IPS-18c (cell line): Measurements from ENCODE around the gene SARNP.

Source experiments
- H3K4me3 ChIP-seq: 2 replicates; pipeline ENCODE4 v1.7.0; 2013; ENCODE audit warnings: low read depth, mild to moderate bottlenecking, low read length, moderate library complexity; ENCODE audit not compliant: insufficient read depth
- H3K9me3 ChIP-seq: one replicate; pipeline ENCODE4 v1.6.1; 2013; ENCODE audit warnings: mild to moderate bottlenecking, low read length, moderate library complexity; ENCODE audit not compliant: control insufficient read depth, insufficient read depth

SARNP gene

DNA sequence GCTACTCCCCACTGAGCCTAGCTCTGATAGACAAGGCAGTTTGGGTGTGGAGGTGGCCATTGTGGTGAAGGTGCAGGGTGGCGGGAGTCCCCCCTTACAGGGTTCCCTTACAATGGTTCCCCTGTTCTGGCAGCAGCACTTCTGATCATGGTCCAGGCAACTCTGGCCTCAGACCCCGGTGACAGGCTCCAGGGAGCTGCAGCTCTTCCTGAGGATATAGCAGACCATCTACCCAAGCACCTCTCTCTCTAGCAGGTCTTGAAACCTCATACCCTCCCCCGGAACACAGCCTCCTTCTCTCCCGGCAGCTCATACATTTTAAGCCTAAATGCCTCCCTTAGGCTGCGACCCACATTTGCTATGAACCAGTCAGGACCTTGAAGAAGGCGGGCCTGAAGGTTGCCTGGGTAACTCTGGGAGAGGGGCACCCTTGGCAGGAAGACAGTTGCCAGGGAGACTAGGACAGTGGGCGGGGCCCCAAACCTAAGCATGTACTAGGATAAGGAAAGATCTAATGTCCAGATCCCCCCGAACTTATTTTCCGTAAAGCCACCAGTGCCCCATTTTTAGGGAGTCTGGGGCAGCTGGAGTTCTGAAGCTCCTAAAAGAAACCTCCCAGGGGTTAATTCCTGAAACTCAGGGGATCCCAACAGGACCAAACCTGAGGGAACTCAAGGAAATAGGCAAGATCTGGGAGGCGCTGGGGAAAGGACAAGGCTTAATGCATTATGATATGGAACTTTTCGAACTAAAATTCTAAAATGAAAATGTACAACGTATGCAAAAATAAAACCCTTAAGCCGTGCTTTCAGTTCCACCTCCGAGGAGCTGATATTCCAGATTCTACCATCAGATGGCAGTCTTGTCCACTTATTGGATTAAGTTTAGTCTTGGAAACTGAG, 79.2 kb downstream of the SARNP start:
- Histone ChIP-seq H3K9me3 (no peaks in the 10 kb centered on the region), H3K4me3 (peak overlapping the region; percentile 61)

DNA sequence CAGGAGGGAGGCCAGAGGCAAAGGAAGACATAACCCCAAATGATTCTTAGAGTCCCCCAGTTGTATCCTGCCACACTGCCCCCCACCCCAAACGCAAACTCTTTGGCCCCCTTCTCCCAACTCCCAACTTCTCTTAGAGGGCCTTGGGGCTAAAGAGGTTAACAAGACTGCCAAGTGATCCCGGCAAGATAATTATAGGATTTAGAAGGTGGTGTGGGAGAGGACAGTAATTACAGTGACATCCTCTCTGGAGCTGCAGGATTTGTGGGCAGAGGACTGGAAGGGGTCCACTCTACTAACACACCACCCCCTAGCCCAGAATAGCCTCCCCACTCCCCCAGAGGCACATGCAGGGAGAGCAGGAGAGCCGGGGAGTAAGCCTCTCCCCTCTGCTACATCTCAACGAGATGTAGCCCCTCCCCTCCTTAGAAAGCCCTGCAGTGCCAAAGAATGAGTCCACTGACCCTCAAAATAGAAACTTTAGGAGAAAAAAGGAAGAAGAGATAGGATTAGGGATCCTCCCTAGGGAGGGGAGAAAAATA, 79.9 kb downstream of the SARNP start:
- H3K4me3 ChIP-seq, result peak overlapping the region; percentile 61
- H3K9me3 ChIP-seq, result no peaks in the 10 kb centered on the region

DNA sequence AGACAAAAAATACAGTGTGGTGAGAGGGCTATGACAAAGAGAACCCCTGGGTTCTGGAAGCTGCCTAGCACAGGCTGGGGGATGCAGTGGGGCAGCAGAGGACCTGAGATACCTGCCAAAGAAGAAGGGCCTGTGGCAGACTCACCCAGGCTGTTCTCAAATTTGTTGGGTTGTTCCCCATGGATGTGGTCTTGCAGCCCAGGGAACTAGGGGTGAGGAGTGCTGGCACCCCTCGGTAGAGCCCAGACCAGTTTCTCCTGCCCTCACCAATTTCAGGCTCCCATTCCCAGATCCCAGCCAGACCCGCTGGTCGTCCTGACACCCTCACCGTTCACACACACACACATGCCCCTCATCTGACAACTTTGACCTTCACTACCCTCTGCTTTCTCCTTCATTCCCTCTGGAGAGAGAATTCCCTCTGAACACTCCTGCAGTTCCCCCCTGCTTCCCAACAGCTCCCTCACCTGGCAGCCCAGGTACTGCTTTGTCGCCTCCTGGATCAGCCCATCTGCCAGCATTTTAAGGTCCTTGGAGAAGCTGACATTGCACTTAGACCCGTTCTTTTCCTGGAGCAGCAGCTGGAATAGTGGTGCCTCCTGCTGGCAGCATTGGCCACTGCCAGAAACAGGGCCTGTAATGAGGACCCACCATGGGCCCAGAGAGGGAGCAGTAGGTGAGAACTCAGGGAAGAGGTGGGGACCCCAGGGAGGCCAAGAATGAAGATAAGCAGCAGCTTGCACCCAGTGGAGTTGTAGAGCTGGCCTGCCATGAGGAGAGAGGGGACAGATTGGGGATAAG, 80.5 kb downstream of the SARNP start:
- H3K9me3 ChIP-seq, result no peaks in the 10 kb centered on the region
- peak overlapping the region; percentile 61; the same call in 1 of the 2 replicates for H3K4me3 ChIP-seq

DNA sequence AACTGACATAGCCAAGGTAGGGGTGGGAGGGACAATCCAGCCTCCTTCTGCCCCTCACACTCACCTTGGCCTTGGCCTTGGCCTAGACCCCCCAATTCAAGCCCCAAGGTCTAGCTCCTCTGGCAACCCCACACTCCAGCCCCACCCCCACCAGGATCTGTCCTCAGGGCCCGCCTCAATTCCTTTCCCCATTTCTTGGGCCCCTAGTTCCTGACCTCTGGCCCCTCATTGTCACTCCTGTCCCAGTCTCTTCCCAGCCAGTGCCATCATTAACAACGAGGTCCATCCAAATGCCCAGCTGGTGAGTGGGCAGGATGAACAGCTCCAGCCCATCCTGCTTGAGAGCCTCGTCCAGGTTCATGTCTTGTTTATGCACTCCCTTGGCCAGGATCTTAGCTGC, 81.4 kb downstream of the SARNP start:
- no peaks in the 10 kb centered on the region for H3K9me3 ChIP-seq
- H3K4me3 ChIP-seq, result no peak overlapping the region

DNA sequence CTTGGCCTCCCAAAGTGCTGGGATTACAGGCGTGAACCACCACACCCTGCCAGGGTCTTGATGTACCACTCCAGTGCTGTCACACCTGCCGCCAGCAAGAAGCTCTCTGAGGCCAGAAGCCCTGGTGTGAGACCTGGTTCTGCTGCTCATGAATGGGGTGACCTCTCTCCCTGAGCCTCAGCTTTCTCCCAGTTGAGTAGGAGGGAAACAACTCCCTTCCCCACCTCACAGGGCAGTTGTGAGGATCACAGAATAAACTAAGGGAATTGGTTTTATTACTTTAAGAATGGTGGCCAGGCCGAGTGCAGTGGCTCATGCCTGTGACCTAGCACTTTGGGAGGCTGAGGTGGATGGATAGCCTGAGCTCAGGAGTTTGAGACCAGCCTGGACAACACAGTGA, 82.9 kb downstream of the SARNP start:
- no peaks in the 10 kb centered on the region for H3K9me3 ChIP-seq
- H3K4me3 ChIP-seq, result no peak overlapping the region

DNA sequence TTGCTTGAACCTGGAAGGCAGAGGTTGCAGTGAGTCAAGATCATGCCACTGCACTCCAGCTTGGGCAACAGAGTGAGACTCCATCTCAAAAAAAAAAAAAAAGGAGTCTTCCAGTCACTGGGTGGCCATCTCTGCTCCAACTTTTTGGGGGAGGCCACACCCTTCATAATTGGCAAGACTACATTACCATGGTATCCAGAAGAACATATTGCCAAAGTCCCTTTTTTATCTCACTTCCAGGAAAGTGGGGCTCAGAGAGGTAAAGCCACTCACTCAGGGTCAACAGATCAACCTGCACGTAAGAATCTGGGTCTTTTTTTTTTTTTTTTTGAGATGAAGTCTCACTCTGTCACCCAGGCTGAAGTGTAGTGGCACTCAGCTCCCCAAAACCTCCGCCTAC, 83.7 kb downstream of the SARNP start:
- H3K9me3 ChIP-seq, result no peaks in the 10 kb centered on the region
- H3K4me3 ChIP-seq, result no peak overlapping the region

DNA sequence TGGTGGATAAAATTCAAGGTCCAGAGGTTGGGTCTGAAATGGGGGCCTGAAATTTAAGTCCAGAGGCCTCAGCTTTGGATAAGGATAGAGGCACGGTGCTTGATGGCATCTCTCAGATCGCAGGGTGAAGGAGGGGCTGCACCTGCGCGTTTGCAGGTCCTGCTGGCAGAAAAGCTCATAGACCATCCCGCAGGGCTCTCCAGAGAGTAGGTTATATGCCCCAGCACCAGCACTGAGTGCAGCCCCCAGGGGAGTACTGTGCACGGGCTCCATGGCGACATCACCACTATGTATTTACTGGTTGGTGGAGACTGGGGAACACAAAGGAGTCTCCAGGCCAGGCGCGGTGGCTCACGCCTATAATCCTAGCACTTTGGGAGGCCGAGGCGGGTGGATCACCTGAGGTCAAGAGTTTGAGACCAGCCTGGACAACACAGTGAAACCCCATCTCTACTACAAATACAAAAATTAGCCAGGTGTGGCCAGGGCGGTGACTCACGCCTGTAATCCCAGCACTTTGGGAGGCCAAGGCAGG, 84.4 kb downstream of the SARNP start:
- Histone ChIP-seq H3K4me3 (no peak overlapping the region), H3K9me3 (no peaks in the 10 kb centered on the region)

DNA sequence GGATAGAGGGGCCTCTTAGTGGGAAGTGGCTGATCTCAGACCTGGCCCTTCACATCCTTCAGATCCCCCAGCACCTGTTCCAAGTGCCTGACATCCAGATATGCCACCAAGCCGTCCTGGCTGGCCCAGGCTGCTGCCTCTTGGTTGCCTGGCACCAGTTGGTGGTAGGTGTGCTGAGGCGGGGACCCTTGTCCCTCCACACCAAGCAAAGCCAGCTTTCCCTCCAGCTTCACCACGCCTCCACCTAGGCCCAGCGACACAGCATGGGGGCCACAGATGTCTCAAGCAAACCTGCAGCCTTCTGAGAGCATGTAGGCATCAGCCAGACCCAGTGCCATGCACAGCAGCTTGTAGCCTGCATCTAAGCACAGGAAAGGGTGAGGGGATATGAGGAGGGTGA, 85.2 kb downstream of the SARNP start:
- Histone ChIP-seq H3K4me3 (no peak overlapping the region), H3K9me3 (no peaks in the 10 kb centered on the region)

DNA sequence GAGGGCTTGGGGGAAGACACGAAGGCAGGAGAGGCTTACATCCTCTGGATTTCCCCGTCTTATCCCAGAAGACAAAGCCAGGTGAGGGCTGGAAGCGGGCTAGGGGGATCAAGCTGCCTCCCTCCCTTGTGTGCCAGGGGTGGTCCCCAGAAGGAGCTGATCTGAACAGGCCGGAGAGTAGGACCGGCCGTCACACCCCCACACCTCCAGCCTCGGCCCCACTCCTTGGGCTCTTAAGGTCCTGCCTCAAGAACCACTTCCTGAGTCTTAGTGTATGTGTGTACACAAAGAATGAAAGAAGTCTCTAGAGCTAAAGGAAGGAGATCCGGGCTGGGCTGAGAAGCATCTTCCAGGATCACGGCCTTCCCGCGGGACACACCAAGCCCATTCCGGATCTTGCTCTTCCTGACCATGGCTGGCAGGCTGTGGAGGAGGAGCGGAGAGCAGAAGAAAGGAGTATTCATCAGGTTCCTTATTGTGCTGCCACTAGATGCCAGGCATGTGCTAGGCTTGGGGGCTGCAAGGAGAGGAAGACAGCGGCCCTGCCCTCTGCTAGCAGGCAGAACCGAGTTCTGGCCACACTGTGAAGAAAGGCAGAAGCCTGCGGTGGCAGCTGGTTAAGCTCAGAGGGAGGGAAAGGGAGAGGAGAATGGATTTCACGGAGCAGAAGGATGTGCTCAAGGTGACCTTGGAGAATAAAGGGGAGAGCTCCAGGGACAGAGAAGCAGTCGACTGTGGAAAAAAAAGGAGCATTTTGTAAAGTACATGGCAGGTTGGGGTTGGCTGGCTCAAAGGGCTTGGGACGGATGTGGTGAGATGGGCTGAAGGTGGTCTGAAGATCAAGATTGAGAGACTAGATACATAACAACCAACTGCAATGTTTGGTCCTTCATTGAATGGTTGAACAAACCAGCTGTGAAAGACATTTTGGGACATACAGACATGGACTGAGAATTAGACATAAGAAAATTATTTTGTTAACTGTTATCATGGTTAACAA, 87.4 kb downstream of the SARNP start:
- H3K4me3 ChIP-seq, result peak overlapping the region; percentile 92
- no peaks in the 10 kb centered on the region for H3K9me3 ChIP-seq

DNA sequence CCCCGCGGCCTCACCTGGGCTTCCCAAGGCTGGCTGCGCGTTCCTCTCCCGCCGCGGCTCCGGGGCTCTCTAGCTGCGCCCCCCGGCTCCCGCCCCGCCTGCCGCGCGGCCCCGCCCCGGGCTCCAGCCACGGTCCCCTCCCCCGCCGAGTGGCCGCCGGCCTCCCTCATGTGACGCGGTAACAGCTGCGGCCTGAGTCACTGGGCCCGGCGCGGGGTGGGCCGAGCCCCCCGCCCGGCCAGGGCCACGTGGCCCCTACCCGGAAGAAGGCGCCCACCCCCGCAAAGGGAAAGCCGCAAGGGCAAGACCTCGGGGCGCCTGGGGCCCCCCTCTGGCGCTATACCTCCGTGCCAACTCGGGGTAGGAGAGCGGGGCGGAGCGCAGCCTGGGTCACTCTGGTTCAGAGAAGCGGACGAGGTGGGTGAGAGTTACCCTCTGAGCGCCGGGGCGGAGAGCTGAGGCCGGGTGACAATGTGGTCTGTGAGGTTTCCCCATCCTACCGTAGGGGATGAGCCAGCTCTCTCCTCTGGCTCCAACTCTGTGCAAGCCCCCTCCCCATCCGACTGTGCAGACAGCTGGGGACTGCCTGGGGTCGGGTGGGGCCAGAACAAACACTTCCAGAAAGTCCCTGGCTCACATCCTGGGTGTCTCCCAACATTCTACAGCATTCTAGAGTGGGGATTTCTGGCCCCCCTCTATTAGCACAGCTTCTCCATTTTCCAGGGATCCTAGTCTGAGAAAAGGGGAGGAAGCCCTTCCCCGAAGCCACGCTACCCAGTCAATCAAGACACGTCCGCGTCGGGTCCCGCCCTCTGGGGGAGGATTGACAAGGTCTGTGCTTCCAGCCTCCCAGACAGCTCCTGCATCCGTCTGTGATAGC, 88.3 kb downstream of the SARNP start, which contains the start of gene CD63:
TSS of gene CD63 (minus strand) at position 71 of the 880 bp plus-strand sequence. CDS start 668 bp downstream, outside the sequence.
- Histone ChIP-seq H3K9me3 (no peaks in the 10 kb centered on the region), H3K4me3 (peak within 1 kb of the TSS; percentile 92)

DNA sequence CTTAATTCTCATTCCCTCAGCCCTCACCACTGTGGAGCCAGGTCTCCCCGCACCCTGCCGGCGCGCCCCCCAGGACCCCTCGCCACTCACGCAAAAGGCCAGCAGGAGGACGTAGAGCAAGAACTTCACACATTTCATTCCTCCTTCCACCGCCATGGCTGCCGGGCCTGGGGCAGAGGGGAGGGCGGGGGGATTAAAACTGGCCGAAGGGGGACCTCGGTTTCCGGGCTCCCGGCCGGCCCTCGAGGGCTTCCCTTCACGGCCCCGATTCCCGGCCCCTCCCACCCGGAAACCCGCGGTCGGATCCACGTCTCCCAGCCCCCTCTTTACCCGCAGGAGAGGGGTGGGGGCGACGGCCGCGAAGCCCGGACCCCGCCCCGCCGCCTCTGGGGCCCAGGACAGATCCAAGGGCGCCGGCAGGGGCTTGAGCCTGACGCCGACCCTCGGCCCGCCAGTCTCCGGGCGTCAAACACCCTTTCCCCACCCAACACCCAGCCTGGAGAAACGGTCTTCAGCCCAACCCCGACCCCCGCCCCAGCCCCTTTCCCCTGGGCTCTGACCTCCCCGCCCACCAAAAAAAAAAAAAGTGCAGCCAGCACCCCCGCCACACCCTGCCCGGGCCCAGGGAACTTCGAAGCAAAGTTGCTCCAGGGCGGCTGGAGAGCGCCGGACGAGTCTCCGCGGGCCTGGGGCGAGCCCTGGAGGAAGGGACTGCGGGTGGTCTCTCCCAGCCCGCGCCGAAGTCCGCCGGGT, 89.2 kb downstream of the SARNP start:
- peak overlapping the region; percentile 92 for H3K4me3 ChIP-seq
- H3K9me3 ChIP-seq, result no peaks in the 10 kb centered on the region

DNA sequence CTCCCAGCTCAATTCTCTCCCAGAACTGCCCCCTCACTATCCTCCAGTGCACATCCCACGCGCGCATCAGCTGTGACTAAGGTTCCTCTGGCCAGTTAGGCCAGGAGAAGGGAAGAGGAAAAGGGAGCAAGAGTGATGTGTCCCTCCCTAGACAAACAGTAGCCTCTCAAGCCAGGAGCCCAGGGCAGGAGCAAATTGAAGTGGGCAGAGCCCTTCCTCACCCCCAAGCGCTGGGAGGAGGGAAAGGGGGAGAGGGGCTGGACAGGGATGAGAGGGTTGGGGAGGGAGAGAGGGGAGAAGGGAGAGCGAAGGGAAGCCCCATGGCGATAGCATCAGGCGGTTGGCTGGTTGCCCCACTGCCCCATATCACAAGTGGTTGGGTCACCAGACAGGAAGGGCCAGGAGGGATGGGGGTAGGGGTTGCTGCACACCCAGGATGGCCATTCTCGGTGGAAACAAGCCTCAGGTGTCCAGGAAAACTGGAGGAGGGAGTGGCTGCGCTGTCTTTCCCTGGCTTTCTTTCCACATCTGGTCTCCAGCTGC, 89.8 kb downstream of the SARNP start:
- Histone ChIP-seq H3K9me3 (no peaks in the 10 kb centered on the region), H3K4me3 (peak overlapping the region; percentile 92)

DNA sequence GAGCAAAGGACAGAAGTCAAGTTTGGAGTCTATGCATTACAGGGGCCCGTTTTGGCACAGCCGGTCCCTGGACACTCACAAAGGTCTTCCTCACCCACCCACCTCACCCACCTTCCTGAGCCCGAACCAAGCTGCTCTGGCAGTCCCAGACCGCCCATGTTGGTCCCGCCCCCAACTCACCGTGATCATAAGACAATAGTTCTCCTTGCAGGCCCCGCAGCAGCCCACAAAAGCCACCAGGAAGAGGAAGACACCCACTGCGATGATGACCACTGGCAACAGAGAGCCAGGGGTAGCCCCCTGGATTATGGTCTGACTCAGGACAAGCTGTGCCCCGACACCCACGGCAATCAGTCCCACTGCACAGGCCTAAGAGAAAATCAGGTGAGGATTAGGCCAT, 90.6 kb downstream of the SARNP start:
- Histone ChIP-seq H3K9me3 (no peaks in the 10 kb centered on the region), H3K4me3 (peak overlapping the region; percentile 92; the same call in 1 of the 2 replicates)

DNA sequence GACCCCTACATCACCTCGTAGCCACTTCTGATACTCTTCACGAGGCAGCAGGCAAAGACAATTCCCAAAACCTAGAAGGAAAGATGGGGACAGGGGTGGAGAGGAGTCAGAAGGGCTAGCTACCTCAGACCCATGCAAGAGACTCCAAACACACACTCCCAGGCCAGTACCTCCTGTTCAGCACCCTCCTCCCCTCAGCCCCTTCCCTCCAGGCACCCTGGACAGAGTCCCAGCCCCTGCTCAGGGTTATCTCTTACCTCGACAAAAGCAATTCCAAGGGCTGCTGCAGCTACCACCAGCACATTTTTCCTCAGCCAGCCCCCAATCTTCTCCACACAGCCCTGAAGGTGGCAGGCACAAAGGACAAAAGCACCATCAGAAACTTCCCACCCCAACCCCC, 92.0 kb downstream of the SARNP start:
- no peaks in the 10 kb centered on the region for H3K9me3 ChIP-seq
- H3K4me3 ChIP-seq, result no peak overlapping the region

DNA sequence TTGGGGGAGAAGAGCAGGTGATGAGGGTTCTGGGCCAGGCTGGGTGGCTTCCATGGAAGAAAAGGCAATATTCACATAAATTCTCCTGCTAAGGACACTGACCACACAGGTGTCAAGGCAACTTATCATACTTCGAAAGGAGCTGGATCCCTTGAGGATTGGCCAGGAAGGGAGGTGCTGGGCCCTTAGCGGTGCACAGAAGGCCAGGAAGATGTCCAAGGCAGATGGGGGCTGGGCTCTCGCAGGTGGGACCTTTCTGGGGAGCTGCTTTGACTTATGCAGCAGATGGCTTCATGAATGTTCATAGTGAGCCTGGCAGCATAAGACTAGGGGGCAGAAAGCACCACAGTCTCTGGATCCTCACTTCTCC, 92.6 kb downstream of the SARNP start:
- Histone ChIP-seq H3K9me3 (no peaks in the 10 kb centered on the region), H3K4me3 (no peak overlapping the region)
